Coronary artery (tissue), 2 donors: ENCODE results near the gene CREB5.

ENCODE experiments used
- DNase-seq: peaks from one replicate; pipeline ENCODE4 v3.0.0-alpha.2; 2017; ENCODE audit warnings: low spot score
- H3K27ac ChIP-seq, 2 donors: fragments of 200-600 bp; sonication (generic); one replicate each; pipeline ENCODE4 v1.5.1; 2016 to 2019
- H3K4me3 ChIP-seq: fragments of 200-600 bp; sonication (generic); 2 replicates; pipeline ENCODE4 v1.5.1; 2016; ENCODE audit warnings: mild to moderate bottlenecking, moderate library complexity
- CTCF ChIP-seq: fragments of 200-600 bp; sonication (generic); IDR thresholded peaks from one replicate; pipeline ENCODE4 v1.5.1; 2019; ENCODE audit warnings: antibody characterized with exemption

CREB5 gene

GRCh38 chr7:28865601-28866144 is 453.4 kb downstream of the CREB5 start:
- no peak overlapping the region for H3K4me3 ChIP-seq

GRCh38 chr7:28868712-28869111 is 456.4 kb downstream of the CREB5 start:
- H3K4me3 ChIP-seq: no peak overlapping the region
- no peak for DNase-seq
- no peak overlapping the region for H3K27ac ChIP-seq
- TF ChIP-seq CTCF: no peak

More at GRCh38 chr7:28865601-28866144, 453.4 kb downstream of the CREB5 start:
- no peak for DNase-seq
- H3K27ac ChIP-seq: no peak overlapping the region
- TF ChIP-seq CTCF: no peak

- H3K27ac ChIP-seq: no peak overlapping the region
- TF ChIP-seq CTCF: no peak
- DNase-seq: no peak
- H3K4me3 ChIP-seq: no peak overlapping the region
These were observed 458.8 kb downstream of the CREB5 start for GRCh38 chr7:28871077-28871476.

- DNase-seq: no peak
- H3K4me3 ChIP-seq: no peak overlapping the region
- TF ChIP-seq CTCF: no peak
- no peak overlapping the region for H3K27ac ChIP-seq
These were observed 459.3 kb downstream of the CREB5 start for GRCh38 chr7:28871631-28872030.

GRCh38 chr7:28872226-28872625 is 459.9 kb downstream of the CREB5 start:
- no peak overlapping the region for H3K27ac ChIP-seq
- no peak for DNase-seq
- H3K4me3 ChIP-seq: no peak overlapping the region
- TF ChIP-seq CTCF: no peak

GRCh38 chr7:28873365-28873764 is 461.0 kb downstream of the CREB5 start:
- no peak overlapping the region for H3K27ac ChIP-seq
- no peak for DNase-seq
- H3K4me3 ChIP-seq: no peak overlapping the region
- TF ChIP-seq CTCF: no peak

- Histone ChIP-seq H3K4me3 (no peak overlapping the region), H3K27ac (no peak overlapping the region)
- TF ChIP-seq CTCF: no peak
- DNase-seq: no peak
These were observed 461.7 kb downstream of the CREB5 start for GRCh38 chr7:28874001-28874400.
